Fibroblast of lung (primary cell): ENCODE results near the gene ZNF385D. TPM values are rescaled to one million over a fixed set of nuclear protein-coding genes. Genes with fewer than 3 reads are reported as not detected.
"Not testable (repeated sequence)": the region's sequence is repeated elsewhere in the genome, so short reads cannot be mapped to it uniquely, and the experiment has no call there.

Experiments
- DNase-seq, 2 donors: peaks; one replicate each; pipeline versions ENCODE4 v3.0.0 to v3.0.0-alpha.2; 2010; ENCODE audit warnings: low read depth in 2 of 2
- H2AFZ ChIP-seq: 2 replicates; pipeline ENCODE4 v1.5.1; 2012; ENCODE audit warnings: low read length, control low read depth, inconsistent platforms
- H3K27ac ChIP-seq: 2 replicates; pipeline ENCODE4 v1.5.1; 2011; ENCODE audit warnings: low read length, control low read depth; ENCODE audit not compliant: insufficient read depth
- H3K27me3 ChIP-seq: 2 replicates; pipeline ENCODE4 v1.5.1; 2011; ENCODE audit warnings: mild to moderate bottlenecking, low read length; ENCODE audit not compliant: control insufficient read depth, insufficient read depth
- H3K36me3 ChIP-seq: 2 replicates; pipeline ENCODE4 v1.5.1; 2011; ENCODE audit warnings: low read length; ENCODE audit not compliant: control insufficient read depth, insufficient read depth
- H3K4me1 ChIP-seq: 2 replicates; pipeline ENCODE4 v1.5.1; 2011; ENCODE audit warnings: low read length; ENCODE audit not compliant: control insufficient read depth, insufficient read depth; ENCODE audit errors: extremely low read depth
- H3K4me2 ChIP-seq: 2 replicates; pipeline ENCODE4 v1.5.1; 2011; ENCODE audit warnings: low read length, control low read depth; ENCODE audit not compliant: insufficient read depth; ENCODE audit errors: extremely low read depth
- H3K4me3 ChIP-seq, 4 experiments: fragments of 200-600 bp in 1 of 4; sonication (generic) in 1 of 4; replicated peaks in 1 of 4; 2 replicates each; pipeline ENCODE4 v1.5.1; 2011 to 2016; ENCODE audit warnings: low read length in 4 of 4, low read depth in 3 of 4, mild to moderate bottlenecking in 3 of 4, control low read depth in 2 of 4, inconsistent platforms in 1 of 4, mixed read lengths in 1 of 4; ENCODE audit not compliant: insufficient read depth in 1 of 4; ENCODE audit errors: control extremely low read depth in 1 of 4
- H3K79me2 ChIP-seq: 2 replicates; pipeline ENCODE4 v1.5.1; 2012; ENCODE audit warnings: mild to moderate bottlenecking, low read length, inconsistent platforms; ENCODE audit not compliant: control insufficient read depth, insufficient read depth
- H3K9ac ChIP-seq: 2 replicates; pipeline ENCODE4 v1.5.1; 2011; ENCODE audit warnings: mild to moderate bottlenecking, low read length, control low read depth; ENCODE audit not compliant: insufficient read depth
- H3K9me3 ChIP-seq: 2 replicates; pipeline ENCODE4 v1.5.1; 2012; ENCODE audit warnings: low read depth, low read length; ENCODE audit not compliant: control insufficient read depth, insufficient read depth
- H4K20me1 ChIP-seq: 2 replicates; pipeline ENCODE4 v1.5.1; 2011; ENCODE audit warnings: low read length; ENCODE audit not compliant: control insufficient read depth, insufficient read depth; ENCODE audit errors: extremely low read depth
- EZH2 ChIP-seq: IDR thresholded peaks from 2 replicates; pipeline ENCODE4 v1.5.1; 2012; ENCODE audit warnings: low read length, control low read depth, mild to moderate bottlenecking; ENCODE audit errors: missing control alignments
- polyA plus RNA-seq, 2 donors: library from polyadenylated mRNA; depleted of rRNA in 1 of 2; stranded (reverse) in 1 of 2; unstranded in 1 of 2; fragments of >200 nt; gene quantifications; 2 replicates each; pipeline ENCODE4 v1.2.1, GENCODE V29; 2011 to 2012; ENCODE audit warnings: missing spikeins in 1 of 2
- total RNA-seq: library from RNA; depleted of rRNA; stranded (reverse); fragments of >200 nt; gene quantifications from 2 replicates; pipeline ENCODE4 v1.2.1, GENCODE V29; 2014
- TF ChIP-seq, protein P1 (sequence below), 2 donors: IDR thresholded peaks in 1 of 2; conservative IDR thresholded peaks in 1 of 2; 1 replicate in 1 of 2; 2 replicates in 1 of 2; pipeline ENCODE4 v1.5.1; 2011 to 2012; ENCODE audit warnings: low read length in 2 of 2, control low read depth in 1 of 2, inconsistent platforms in 1 of 2, low read depth in 1 of 2, mild to moderate bottlenecking in 1 of 2

Gene ZNF385D
- total and polyA plus RNA-seq, 2 donors (not counting 1 experiment from before 2014, with no cell fraction given), result 0.83 to 1.9 TPM

DNA sequence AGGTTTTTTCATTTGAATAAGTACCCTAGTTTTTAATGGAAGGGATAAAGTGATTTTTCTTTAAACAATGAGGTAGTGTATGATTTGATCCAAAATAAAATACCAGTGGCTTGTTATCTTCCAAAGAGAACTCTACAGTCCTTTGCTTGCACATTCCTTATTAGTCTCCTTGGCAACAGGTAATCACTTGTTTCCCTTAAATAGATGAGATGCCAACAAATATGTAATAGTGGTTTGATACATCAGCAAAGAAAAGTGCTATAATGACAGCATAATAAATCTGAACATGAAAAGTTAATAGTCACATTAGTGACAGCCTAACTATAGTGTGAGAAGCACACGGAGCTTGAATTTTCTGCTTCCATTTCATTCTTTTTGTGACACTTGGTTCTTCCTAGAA is 360.2 kb downstream of the ZNF385D start:
- no peaks in the 10 kb centered on the region for H3K36me3 ChIP-seq
- no peak overlapping the region for H3K4me3 ChIP-seq
- TF ChIP-seq, protein P1, sequence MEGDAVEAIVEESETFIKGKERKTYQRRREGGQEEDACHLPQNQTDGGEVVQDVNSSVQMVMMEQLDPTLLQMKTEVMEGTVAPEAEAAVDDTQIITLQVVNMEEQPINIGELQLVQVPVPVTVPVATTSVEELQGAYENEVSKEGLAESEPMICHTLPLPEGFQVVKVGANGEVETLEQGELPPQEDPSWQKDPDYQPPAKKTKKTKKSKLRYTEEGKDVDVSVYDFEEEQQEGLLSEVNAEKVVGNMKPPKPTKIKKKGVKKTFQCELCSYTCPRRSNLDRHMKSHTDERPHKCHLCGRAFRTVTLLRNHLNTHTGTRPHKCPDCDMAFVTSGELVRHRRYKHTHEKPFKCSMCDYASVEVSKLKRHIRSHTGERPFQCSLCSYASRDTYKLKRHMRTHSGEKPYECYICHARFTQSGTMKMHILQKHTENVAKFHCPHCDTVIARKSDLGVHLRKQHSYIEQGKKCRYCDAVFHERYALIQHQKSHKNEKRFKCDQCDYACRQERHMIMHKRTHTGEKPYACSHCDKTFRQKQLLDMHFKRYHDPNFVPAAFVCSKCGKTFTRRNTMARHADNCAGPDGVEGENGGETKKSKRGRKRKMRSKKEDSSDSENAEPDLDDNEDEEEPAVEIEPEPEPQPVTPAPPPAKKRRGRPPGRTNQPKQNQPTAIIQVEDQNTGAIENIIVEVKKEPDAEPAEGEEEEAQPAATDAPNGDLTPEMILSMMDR (conservative IDR thresholded peaks at IDR 0.05 in 1 of 2, IDR thresholded peaks at IDR 0.05 in 1 of 2; ENCODE audit: low read depth in 1 of 2, low read length in 2 of 2), result no peak
- no peak for TF ChIP-seq EZH2
- no peaks in the 10 kb centered on the region for H3K9me3 ChIP-seq
- no peaks in the 10 kb centered on the region for H4K20me1 ChIP-seq
- H3K79me2 ChIP-seq, result no peaks in the 10 kb centered on the region
- DNase-seq, result peak in 1 of 2 donors; percentile 93
- no peak overlapping the region for H3K4me2 ChIP-seq
- no peak overlapping the region for H2AFZ ChIP-seq
- no peaks in the 10 kb centered on the region for H3K4me1 ChIP-seq
- H3K9ac ChIP-seq, result no peak overlapping the region
- no peak overlapping the region for H3K27ac ChIP-seq
- no peaks in the 10 kb centered on the region for H3K27me3 ChIP-seq

DNA sequence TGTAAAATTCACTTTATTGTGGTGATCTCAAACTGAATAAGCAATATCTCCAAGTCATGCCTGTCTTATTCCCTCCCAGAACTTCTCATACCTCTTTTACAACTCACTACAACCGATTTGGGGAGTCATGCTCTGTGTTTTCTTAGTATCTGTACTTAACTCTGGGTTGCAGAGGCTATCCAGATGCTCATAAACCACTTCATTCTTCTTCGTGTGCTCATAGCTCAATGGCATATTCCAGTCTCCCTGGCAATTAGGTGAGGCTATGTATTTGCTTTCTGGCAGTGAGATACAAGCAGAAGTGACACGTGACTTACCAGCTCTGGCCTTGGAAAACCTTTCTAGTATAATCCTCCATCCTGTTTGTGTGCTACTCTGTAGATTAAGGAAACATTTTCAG is 360.9 kb downstream of the ZNF385D start:
- Histone ChIP-seq H3K9me3 (no peaks in the 10 kb centered on the region), H4K20me1 (no peaks in the 10 kb centered on the region), H3K79me2 (no peaks in the 10 kb centered on the region), H3K36me3 (no peaks in the 10 kb centered on the region), H2AFZ (no peak overlapping the region), H3K4me1 (no peaks in the 10 kb centered on the region), H3K4me3 (no peak overlapping the region), H3K27me3 (no peaks in the 10 kb centered on the region), H3K27ac (no peak overlapping the region), H3K9ac (no peak overlapping the region), H3K4me2 (no peak overlapping the region)
- TF ChIP-seq, protein P1 (conservative IDR thresholded peaks at IDR 0.05 in 1 of 2, IDR thresholded peaks at IDR 0.05 in 1 of 2; ENCODE audit: low read depth in 1 of 2, low read length in 2 of 2), result no peak
- no peak for TF ChIP-seq EZH2
- DNase-seq, result peak in 1 of 2 donors; percentile 98

DNA sequence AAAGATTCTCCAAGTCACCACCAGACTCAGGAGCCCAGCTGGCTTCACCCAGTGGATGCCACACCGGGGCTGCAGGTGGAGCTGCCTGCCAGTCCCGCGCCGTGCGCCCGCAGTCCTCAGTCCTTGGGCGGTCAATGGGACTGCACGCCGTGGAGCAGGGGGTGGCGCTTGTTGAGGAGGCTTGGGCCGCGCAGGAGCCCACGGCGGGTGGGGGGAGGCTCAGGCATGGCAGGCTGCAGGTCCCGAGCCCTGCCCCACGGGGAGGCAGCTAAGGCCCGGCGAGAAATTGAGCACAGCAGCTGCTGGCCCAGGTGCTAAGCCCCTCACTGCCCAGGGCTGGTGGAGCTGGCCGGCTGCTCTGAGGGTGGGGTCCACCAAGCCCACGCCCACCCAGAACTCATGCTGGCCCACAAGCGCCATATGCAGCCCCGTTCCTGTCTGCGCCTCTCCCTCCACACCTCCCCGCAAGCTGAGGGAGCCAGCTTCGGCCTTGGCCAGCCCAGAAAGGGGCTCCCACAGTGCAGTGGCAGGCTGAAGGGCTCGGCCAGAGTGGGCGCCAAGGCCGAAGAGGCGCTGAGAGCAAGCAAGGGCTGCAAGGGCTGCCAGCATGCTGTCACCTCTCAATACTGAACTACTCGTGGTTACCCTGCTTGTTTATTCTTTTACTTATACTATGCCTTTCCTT is 363.7 kb downstream of the ZNF385D start:
- not testable (repeated sequence) for H3K27ac ChIP-seq, H3K9ac ChIP-seq, H3K36me3 ChIP-seq, H3K4me1 ChIP-seq, H3K4me2 ChIP-seq, H3K27me3 ChIP-seq, H3K4me3 ChIP-seq, H3K9me3 ChIP-seq, H4K20me1 ChIP-seq, H2AFZ ChIP-seq, DNase-seq, H3K79me2 ChIP-seq

DNA sequence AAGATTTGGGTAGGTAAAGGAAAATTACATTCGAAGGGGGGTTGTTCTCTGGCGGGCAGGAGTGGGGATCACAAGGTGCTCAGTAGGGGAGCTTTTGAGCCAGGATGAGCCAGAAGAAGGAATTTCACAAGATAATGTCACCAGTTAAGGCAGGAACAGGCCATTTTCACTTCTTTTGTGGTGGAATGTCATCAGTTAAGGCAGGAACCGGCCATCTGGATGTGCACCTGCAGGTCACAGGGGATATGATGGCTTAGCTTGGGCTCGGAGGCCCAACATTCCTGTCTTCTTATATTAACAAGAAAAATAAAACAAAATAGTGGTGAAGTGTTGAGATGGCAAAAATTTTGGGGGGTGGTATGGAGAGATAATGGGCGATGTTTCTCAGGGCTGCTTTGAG is 373.0 kb downstream of the ZNF385D start:
- H2AFZ ChIP-seq, H4K20me1 ChIP-seq, H3K4me1 ChIP-seq, H3K27ac ChIP-seq, H3K79me2 ChIP-seq, H3K4me3 ChIP-seq, H3K27me3 ChIP-seq, H3K36me3 ChIP-seq, H3K4me2 ChIP-seq, H3K9ac ChIP-seq, H3K9me3 ChIP-seq, DNase-seq: not testable (repeated sequence)
